DOHH2 (cell line): Measurements from ENCODE around the gene CGNL1.

ENCODE experiments used
- H3F3A ChIP-seq: fragments of 200-600 bp; sonication (generic), shearing (Covaris generic); 2 replicates; pipeline ENCODE4 v1.6.0; 2016; ENCODE audit warnings: antibody characterized with exemption, mild to moderate bottlenecking; ENCODE audit not compliant: control insufficient read depth, insufficient read depth
- H3K27ac ChIP-seq: fragments of 200-600 bp; sonication (generic); 2 replicates; pipeline ENCODE4 v1.5.1; 2014; ENCODE audit warnings: low read depth, mild to moderate bottlenecking, low read length, moderate library complexity
- H3K27me3 ChIP-seq: fragments of 200-600 bp; sonication (generic); 2 replicates; pipeline ENCODE4 v1.6.1; 2014; ENCODE audit warnings: mild to moderate bottlenecking, low read length, mixed read lengths; ENCODE audit not compliant: control insufficient read depth
- H3K36me3 ChIP-seq: fragments of 200-600 bp; sonication (generic); 2 replicates; pipeline ENCODE4 v1.6.1; 2014; ENCODE audit warnings: mild to moderate bottlenecking, low read length, moderate library complexity, mixed read lengths; ENCODE audit not compliant: control insufficient read depth
- H3K4me1 ChIP-seq: fragments of 200-600 bp; sonication (generic); 2 replicates; pipeline ENCODE4 v1.6.1; 2014; ENCODE audit warnings: mild to moderate bottlenecking, low read length, mixed read lengths; ENCODE audit not compliant: control insufficient read depth
- H3K4me2 ChIP-seq: fragments of 200-600 bp; sonication (generic); 2 replicates; pipeline ENCODE4 v1.6.0; 2014; ENCODE audit warnings: mild to moderate bottlenecking, low read length, moderate library complexity
- H3K4me3 ChIP-seq: fragments of 200-600 bp; sonication (generic); 2 replicates; pipeline ENCODE4 v1.5.1; 2014; ENCODE audit warnings: mild to moderate bottlenecking, low read length, mixed read lengths
- H3K79me2 ChIP-seq: fragments of 200-600 bp; sonication (generic); 2 replicates; pipeline ENCODE4 v1.6.1; 2014; ENCODE audit warnings: mild to moderate bottlenecking, low read length, mixed read lengths; ENCODE audit not compliant: control insufficient read depth
- H3K9me2 ChIP-seq: fragments of 200-600 bp; sonication (generic); replicated peaks from 2 replicates; pipeline ENCODE4 v1.6.1; 2014; ENCODE audit warnings: mild to moderate bottlenecking, low read length, mixed read lengths; ENCODE audit not compliant: control insufficient read depth
- H3K9me3 ChIP-seq: fragments of 200-600 bp; sonication (generic); 2 replicates; pipeline ENCODE4 v1.6.1; 2014; ENCODE audit warnings: antibody characterized with exemption, low read length, mixed read lengths; ENCODE audit not compliant: control insufficient read depth, insufficient read depth
- H4K20me1 ChIP-seq: fragments of 200-600 bp; sonication (generic); 2 replicates; pipeline ENCODE4 v1.6.0; 2014; ENCODE audit warnings: low read depth, mild to moderate bottlenecking, antibody characterized with exemption, low read length, moderate library complexity; ENCODE audit not compliant: control insufficient read depth, insufficient read depth
- EZH2phosphoT487 ChIP-seq: fragments of 200-600 bp; sonication (generic); IDR thresholded peaks from 2 replicates; pipeline ENCODE4 v1.6.1; 2017; ENCODE audit warnings: borderline replicate concordance, mild to moderate bottlenecking, antibody characterized with exemption, low read length, moderate library complexity, mixed read lengths
- TF ChIP-seq, protein P1 (sequence below): fragments of 200-600 bp; sonication (generic); IDR thresholded peaks from one replicate; pipeline ENCODE4 v1.5.1; 2014; ENCODE audit warnings: antibody characterized with exemption, mild to moderate bottlenecking, low read depth, low read length; ENCODE audit not compliant: poor library complexity, severe bottlenecking

The CGNL1 gene

DNA sequence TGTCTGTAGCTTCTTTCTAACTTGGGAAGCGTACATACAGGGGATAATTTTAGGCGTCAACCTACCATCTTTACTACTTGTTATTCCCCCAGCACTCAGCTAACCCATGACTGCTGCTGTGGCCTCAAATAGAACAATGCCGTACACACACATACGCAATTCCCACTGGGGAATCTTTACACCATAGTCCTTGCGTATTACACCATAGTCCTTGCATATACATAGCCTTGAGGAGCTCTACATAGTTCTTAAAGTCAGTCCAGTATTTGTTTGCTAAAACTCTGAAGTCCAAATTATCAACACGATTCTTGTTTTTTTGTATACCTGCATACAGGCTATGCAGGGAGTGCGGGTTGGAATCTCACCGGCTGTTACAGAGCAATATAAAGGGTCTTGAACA lies 67.2 kb downstream of the CGNL1 start:
- H3K9me2 ChIP-seq = no peaks in the 10 kb centered on the region
- H4K20me1 ChIP-seq = no peaks in the 10 kb centered on the region
- H3K27ac ChIP-seq = no peak overlapping the region
- H3K4me1 ChIP-seq = no peaks in the 10 kb centered on the region
- no peaks in the 10 kb centered on the region for H3F3A ChIP-seq
- TF ChIP-seq, protein P1, sequence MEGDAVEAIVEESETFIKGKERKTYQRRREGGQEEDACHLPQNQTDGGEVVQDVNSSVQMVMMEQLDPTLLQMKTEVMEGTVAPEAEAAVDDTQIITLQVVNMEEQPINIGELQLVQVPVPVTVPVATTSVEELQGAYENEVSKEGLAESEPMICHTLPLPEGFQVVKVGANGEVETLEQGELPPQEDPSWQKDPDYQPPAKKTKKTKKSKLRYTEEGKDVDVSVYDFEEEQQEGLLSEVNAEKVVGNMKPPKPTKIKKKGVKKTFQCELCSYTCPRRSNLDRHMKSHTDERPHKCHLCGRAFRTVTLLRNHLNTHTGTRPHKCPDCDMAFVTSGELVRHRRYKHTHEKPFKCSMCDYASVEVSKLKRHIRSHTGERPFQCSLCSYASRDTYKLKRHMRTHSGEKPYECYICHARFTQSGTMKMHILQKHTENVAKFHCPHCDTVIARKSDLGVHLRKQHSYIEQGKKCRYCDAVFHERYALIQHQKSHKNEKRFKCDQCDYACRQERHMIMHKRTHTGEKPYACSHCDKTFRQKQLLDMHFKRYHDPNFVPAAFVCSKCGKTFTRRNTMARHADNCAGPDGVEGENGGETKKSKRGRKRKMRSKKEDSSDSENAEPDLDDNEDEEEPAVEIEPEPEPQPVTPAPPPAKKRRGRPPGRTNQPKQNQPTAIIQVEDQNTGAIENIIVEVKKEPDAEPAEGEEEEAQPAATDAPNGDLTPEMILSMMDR = no peak
- TF ChIP-seq EZH2phosphoT487 = no peak
- H3K36me3 ChIP-seq = no peaks in the 10 kb centered on the region
- no peak overlapping the region for H3K4me2 ChIP-seq
- no peaks in the 10 kb centered on the region for H3K9me3 ChIP-seq
- no peaks in the 10 kb centered on the region for H3K79me2 ChIP-seq
- H3K27me3 ChIP-seq = no peaks in the 10 kb centered on the region
- no peak overlapping the region for H3K4me3 ChIP-seq

DNA sequence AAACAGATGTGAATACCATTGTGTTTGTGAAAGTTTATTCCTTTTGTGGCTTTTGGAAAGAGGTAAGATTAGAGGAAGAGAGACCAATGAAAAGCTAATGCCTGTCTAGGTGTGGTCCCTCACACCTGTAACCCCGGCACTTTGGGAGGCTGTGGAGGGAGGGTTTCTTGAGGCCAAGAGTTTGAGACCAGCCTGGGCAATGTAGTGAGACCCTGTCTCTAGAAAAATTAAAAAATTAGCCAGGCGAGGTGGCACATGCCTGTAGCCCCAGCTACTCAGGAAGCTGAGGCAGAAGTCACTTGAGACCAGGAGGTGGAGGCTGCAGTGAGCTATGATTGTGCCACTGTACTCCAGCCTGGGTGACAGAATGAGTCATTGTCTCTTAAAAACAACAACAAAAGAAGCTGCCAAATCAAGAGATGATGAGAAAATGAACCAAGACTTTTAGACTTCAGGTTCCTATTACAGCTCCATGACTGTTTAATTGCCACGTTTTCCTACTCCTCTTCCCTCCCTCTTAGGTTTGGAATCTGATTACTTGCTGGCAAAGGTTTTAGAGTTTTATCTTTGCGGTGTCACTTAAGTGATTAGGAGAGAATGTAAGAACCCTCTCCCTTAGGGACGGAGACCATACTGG lies 68.7 kb downstream of the CGNL1 start:
- H3K9me3 ChIP-seq = no peaks in the 10 kb centered on the region
- TF ChIP-seq, protein P1 = no peak
- TF ChIP-seq EZH2phosphoT487 = no peak
- H3K27ac ChIP-seq = no peak overlapping the region
- no peaks in the 10 kb centered on the region for H3F3A ChIP-seq
- peaks cover 10% of the 10 kb centered on the region for H3K27me3 ChIP-seq
- H3K4me3 ChIP-seq = no peak overlapping the region
- H3K36me3 ChIP-seq = no peaks in the 10 kb centered on the region
- no peaks in the 10 kb centered on the region for H3K9me2 ChIP-seq
- no peaks in the 10 kb centered on the region for H3K4me1 ChIP-seq
- no peaks in the 10 kb centered on the region for H3K79me2 ChIP-seq
- H3K4me2 ChIP-seq = no peak overlapping the region
- H4K20me1 ChIP-seq = no peaks in the 10 kb centered on the region

DNA sequence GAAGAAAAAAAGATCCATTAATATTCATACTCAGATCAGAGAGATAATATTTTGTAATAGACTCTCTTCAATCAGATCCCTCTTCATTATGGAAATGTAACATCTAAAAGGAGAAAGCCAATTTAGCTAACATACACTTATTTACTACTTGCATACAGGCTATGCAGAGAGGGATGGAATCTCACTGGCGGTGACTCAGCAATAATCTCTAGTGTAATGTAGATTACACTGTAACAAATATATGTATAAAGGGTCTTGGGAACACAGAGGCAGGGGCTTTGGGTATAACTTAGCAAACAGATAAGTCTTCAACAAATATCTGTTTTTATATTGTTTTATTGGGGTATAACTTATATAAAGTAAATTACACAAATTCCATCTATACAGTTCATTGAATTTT lies 69.6 kb downstream of the CGNL1 start:
- Histone ChIP-seq H3K4me1 (no peaks in the 10 kb centered on the region), H3K79me2 (no peaks in the 10 kb centered on the region), H3F3A (no peaks in the 10 kb centered on the region), H3K9me3 (no peaks in the 10 kb centered on the region), H3K9me2 (no peaks in the 10 kb centered on the region), H3K27ac (no peak overlapping the region), H4K20me1 (no peaks in the 10 kb centered on the region), H3K36me3 (no peaks in the 10 kb centered on the region), H3K4me2 (no peak overlapping the region), H3K4me3 (no peak overlapping the region), H3K27me3 (peaks cover 10% of the 10 kb centered on the region)
- TF ChIP-seq, protein P1 = no peak
- no peak for TF ChIP-seq EZH2phosphoT487
